MM.1S (cell line): Measurements from ENCODE around the gene PARP6.

Source experiments
- DNase-seq: peaks from one replicate; pipeline ENCODE4 v3.0.0-alpha.2; 2015
- H2AFZ ChIP-seq: fragments of 300-600 bp; sonication (generic); 2 replicates; pipeline ENCODE4 v1.6.0; 2016; ENCODE audit warnings: antibody characterized with exemption, low read length
- H3F3A ChIP-seq: fragments of 300-600 bp; sonication (generic); 2 replicates; pipeline ENCODE4 v1.6.1; 2016; ENCODE audit warnings: mild to moderate bottlenecking, antibody characterized with exemption, low read length, moderate library complexity, mixed read lengths; ENCODE audit not compliant: insufficient read depth
- H3K27ac ChIP-seq: fragments of 300-600 bp; sonication (generic); 2 replicates; pipeline ENCODE4 v1.5.1; 2016; ENCODE audit warnings: mild to moderate bottlenecking, low read length
- H3K27me3 ChIP-seq: fragments of 300-600 bp; sonication (generic); replicated peaks from 2 replicates; pipeline ENCODE4 v1.6.0; 2016; ENCODE audit warnings: low read length; ENCODE audit not compliant: insufficient read depth
- H3K36me3 ChIP-seq: fragments of 300-600 bp; sonication (generic); replicated peaks from 2 replicates; pipeline ENCODE4 v1.6.1; 2016; ENCODE audit warnings: mild to moderate bottlenecking, low read length, mixed read lengths; ENCODE audit not compliant: insufficient read depth
- H3K4me1 ChIP-seq: fragments of 300-600 bp; sonication (generic); 2 replicates; pipeline ENCODE4 v1.6.1; 2016; ENCODE audit warnings: low read length, mixed read lengths
- H3K4me2 ChIP-seq: fragments of 300-600 bp; sonication (generic); 2 replicates; pipeline ENCODE4 v1.6.0; 2016; ENCODE audit warnings: low read depth, low read length
- H3K4me3 ChIP-seq: fragments of 300-600 bp; sonication (generic); 2 replicates; pipeline ENCODE4 v1.5.1; 2016; ENCODE audit warnings: low read length, mixed read lengths
- H3K79me2 ChIP-seq: fragments of 300-600 bp; sonication (generic); 2 replicates; pipeline ENCODE4 v1.6.1; 2016; ENCODE audit warnings: mixed run types, low read length, mixed read lengths
- H3K9ac ChIP-seq: fragments of 300-600 bp; sonication (generic); 2 replicates; pipeline ENCODE4 v1.6.1; 2016; ENCODE audit warnings: low read length, mixed read lengths
- H3K9me2 ChIP-seq: fragments of 300-600 bp; sonication (generic); replicated peaks from 2 replicates; pipeline ENCODE4 v1.6.1; 2016; ENCODE audit warnings: mild to moderate bottlenecking, low read length, mixed read lengths; ENCODE audit not compliant: insufficient read depth
- H3K9me3 ChIP-seq: fragments of 300-600 bp; sonication (generic); replicated peaks from 2 replicates; pipeline ENCODE4 v1.6.1; 2016; ENCODE audit warnings: mild to moderate bottlenecking, low read length, mixed read lengths; ENCODE audit not compliant: insufficient read depth
- H4K20me1 ChIP-seq: fragments of 300-600 bp; sonication (generic); 2 replicates; pipeline ENCODE4 v1.6.1; 2016; ENCODE audit warnings: mild to moderate bottlenecking, low read length, moderate library complexity, mixed read lengths; ENCODE audit not compliant: insufficient read depth
- EZH2 ChIP-seq: fragments of 300-600 bp; sonication (generic); optimal IDR thresholded peaks from 2 replicates; pipeline ENCODE3; 2017; ENCODE audit warnings: low read depth, mild to moderate bottlenecking, antibody characterized with exemption, low read length, mixed read lengths
- EZH2phosphoT487 ChIP-seq: fragments of 300-600 bp; sonication (generic); IDR thresholded peaks from 2 replicates; pipeline ENCODE4 v1.6.1; 2018; ENCODE audit warnings: antibody characterized with exemption, low read length
- TF ChIP-seq, protein P1 (sequence below): fragments of 300-600 bp; sonication (generic); IDR thresholded peaks from 2 replicates; pipeline ENCODE4 v1.5.1; 2016; ENCODE audit warnings: antibody characterized with exemption, low read length, mixed read lengths

The PARP6 gene

DNA sequence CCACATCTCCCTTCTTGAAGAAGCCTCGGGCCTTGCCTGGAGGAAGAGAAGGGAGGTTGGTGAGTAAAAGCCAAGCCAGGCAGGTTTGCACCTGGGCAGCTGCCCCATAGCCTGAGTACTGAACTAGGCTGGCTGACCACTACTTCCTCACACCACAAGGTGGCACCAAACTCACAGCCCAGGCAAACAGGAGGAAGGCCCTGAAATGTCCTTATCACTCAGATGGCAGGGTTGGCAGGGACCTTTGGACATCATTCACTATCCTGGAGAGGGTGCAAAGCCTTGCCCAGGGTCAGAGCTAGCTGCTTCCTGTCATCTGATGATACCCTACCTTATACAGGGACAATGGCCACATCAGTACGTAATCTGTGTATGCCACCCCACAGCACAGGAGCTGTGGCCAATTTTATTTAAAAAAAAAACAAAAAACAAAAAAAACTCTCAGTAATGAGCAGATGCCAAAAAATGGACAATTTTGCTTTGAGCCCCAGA lies 72.6 kb downstream of the PARP6 start:
- H4K20me1 ChIP-seq: peaks cover 7% of the 10 kb centered on the region; the same call in 1 of the 2 replicates
- no peaks in the 10 kb centered on the region for H3K9me3 ChIP-seq
- H3K27ac ChIP-seq: no peak overlapping the region
- H3K4me3 ChIP-seq: no peak overlapping the region
- no peak overlapping the region for H2AFZ ChIP-seq
- peaks cover 12% of the 10 kb centered on the region for H3K36me3 ChIP-seq
- H3K79me2 ChIP-seq: no peaks in the 10 kb centered on the region
- H3K4me2 ChIP-seq: no peak overlapping the region
- H3K9ac ChIP-seq: no peak overlapping the region
- H3K27me3 ChIP-seq: 0 out of 2 replicates have a peak, but pooled peaks cover 4% of the 10 kb centered on the region
- H3K4me1 ChIP-seq: peaks cover 32% of the 10 kb centered on the region
- peak; percentile 66 for DNase-seq
- TF ChIP-seq EZH2: no peak
- TF ChIP-seq, protein P1, sequence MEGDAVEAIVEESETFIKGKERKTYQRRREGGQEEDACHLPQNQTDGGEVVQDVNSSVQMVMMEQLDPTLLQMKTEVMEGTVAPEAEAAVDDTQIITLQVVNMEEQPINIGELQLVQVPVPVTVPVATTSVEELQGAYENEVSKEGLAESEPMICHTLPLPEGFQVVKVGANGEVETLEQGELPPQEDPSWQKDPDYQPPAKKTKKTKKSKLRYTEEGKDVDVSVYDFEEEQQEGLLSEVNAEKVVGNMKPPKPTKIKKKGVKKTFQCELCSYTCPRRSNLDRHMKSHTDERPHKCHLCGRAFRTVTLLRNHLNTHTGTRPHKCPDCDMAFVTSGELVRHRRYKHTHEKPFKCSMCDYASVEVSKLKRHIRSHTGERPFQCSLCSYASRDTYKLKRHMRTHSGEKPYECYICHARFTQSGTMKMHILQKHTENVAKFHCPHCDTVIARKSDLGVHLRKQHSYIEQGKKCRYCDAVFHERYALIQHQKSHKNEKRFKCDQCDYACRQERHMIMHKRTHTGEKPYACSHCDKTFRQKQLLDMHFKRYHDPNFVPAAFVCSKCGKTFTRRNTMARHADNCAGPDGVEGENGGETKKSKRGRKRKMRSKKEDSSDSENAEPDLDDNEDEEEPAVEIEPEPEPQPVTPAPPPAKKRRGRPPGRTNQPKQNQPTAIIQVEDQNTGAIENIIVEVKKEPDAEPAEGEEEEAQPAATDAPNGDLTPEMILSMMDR: peak; percentile 92
- H3K9me2 ChIP-seq: no peaks in the 10 kb centered on the region
- peaks cover 42% of the 10 kb centered on the region for H3F3A ChIP-seq

DNA sequence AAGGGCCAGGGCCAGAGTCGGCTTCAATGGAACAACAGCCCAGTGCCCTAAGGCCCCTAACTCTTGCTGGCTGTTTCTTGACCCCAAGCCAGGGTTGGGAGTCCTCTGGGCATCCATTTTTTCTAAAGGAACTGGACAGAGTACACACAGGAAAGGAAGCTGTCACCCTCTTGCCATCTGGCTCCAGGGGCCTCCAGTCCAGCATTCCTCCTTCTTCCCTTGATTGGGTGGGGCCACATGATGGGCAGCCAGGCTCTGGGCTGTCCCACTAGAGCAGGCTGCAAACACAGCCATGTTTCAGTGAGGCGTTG lies 73.2 kb downstream of the PARP6 start:
- no peaks in the 10 kb centered on the region for H3K9me2 ChIP-seq
- no peak overlapping the region for H3K4me3 ChIP-seq
- H3K79me2 ChIP-seq: no peaks in the 10 kb centered on the region
- no peak overlapping the region for H3K9ac ChIP-seq
- peaks cover 7% of the 10 kb centered on the region; the same call in 1 of the 2 replicates for H4K20me1 ChIP-seq
- H3K9me3 ChIP-seq: no peaks in the 10 kb centered on the region
- H3K27me3 ChIP-seq: 0 out of 2 replicates have a peak, but pooled peaks cover 4% of the 10 kb centered on the region
- H3K4me1 ChIP-seq: peaks cover 32% of the 10 kb centered on the region
- no peak overlapping the region for H3K4me2 ChIP-seq
- H3K36me3 ChIP-seq: peaks cover 12% of the 10 kb centered on the region
- no peak overlapping the region for H3K27ac ChIP-seq
- H2AFZ ChIP-seq: no peak overlapping the region
- no peak for DNase-seq
- no peak for TF ChIP-seq EZH2phosphoT487
- TF ChIP-seq, protein P1: no peak
- no peak for TF ChIP-seq EZH2
- peaks cover 39% of the 10 kb centered on the region for H3F3A ChIP-seq

DNA sequence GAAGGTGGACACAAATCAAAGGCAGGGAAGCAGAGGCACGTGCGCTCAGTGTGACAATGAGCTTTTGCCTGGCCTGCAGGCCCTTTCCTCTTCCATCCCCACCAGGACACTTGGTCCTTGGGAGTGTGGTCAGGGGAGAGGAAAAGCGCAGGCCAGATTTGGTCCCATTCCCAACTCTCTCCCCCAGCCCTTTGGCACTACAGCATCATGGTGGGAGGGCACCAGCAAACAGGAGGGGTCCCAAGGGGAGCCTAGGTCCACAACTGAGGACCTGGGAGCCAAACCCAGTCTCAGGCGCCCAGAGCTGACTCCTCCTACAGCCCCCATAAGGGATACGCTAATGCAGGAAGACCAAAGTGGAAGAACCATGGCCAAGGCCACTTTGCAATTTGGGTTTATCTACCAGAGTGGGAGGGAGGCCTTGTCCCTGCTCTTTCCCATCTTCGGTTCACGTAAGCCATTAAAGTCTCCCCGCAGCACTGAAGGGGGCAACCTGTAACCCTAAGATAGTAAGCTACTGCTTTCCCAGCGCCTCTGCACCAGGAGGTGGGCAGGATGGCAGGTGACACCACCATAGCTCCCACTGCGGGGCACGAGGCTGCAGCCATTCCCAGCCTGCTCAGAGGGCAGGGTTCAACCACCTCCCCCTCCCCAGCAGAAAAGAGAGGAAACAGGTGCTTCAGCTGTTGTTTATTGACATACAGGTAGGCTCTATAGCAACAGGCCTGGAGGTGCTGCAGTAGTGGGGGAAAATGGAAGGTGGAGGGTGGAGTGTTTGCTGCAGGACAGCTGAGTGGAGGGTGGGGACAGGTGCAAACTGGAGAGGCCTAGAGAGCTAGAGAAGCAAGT lies 73.8 kb downstream of the PARP6 start:
- Histone ChIP-seq H2AFZ (no peak overlapping the region), H3K36me3 (peaks cover 12% of the 10 kb centered on the region), H3K4me1 (peaks cover 28% of the 10 kb centered on the region), H3K79me2 (no peaks in the 10 kb centered on the region), H3K4me3 (no peak overlapping the region), H3K27ac (no peak overlapping the region), H3K9ac (no peak overlapping the region), H4K20me1 (peaks cover 7% of the 10 kb centered on the region; the same call in 1 of the 2 replicates), H3K9me3 (no peaks in the 10 kb centered on the region), H3K4me2 (peak overlapping the region; percentile 34; the same call in 1 of the 2 replicates), H3K9me2 (no peaks in the 10 kb centered on the region), H3K27me3 (0 out of 2 replicates have a peak, but pooled peaks cover 4% of the 10 kb centered on the region), H3F3A (peaks cover 33% of the 10 kb centered on the region)
- TF ChIP-seq EZH2phosphoT487 (no peak), EZH2 (no peak)
- TF ChIP-seq, protein P1: no peak
- no peak for DNase-seq
